ENCODE data around the gene TNFSF11.
"Not testable (repeated sequence)": the region's sequence is repeated elsewhere in the genome, so short reads cannot be mapped to it uniquely, and the experiment has no call there.

TNFSF11 gene

DNA sequence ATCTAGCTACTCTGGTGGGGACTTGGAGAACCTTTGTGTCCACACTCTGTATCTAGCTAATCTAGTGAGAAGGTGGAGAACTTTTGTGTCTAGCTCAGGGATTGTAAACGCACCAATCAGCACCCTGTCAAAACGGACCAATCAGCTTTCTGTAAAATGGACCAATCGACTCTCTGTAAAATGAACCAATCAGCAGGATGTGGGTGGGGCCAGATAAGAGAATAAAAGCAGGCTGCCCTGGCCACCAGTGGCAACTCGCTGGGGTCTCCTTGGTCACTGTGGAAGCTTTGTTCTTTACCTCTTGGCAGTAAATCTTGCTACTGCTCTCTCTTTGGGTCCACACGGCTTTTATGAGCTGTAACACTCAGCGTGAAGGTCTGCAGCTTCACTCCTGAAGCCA is 13.6 kb upstream of the TNFSF11 start:
- H3K4me1 ChIP-seq (ENCODE audit: control extremely low read depth in 1 of 4, control insufficient read depth in 4 of 4, insufficient read depth in 4 of 4, low read length in 3 of 4); H3K27ac ChIP-seq (ENCODE audit: insufficient read depth in 1 of 2, low read depth in 1 of 2, low read length in 2 of 2, poor library complexity in 1 of 2, severe bottlenecking in 2 of 2); H3K27me3 ChIP-seq (replicated peaks in 2 of 5; ENCODE audit: control insufficient read depth in 4 of 5, insufficient read depth in 5 of 5, low read length in 4 of 5); H3K36me3 ChIP-seq (ENCODE audit: control insufficient read depth in 4 of 4, insufficient read depth in 4 of 4, low read length in 3 of 4); POLR2A ChIA-PET; DNase-seq; H3K4me3 ChIP-seq (ENCODE audit: control insufficient read depth in 1 of 7, extremely low read depth in 1 of 7, insufficient read depth in 4 of 7, low read depth in 2 of 7, low read length in 6 of 7); H3K9me3 ChIP-seq (ENCODE audit: control extremely low read depth in 1 of 5, control insufficient read depth in 4 of 5, insufficient read depth in 2 of 5, low read depth in 1 of 5, low read length in 4 of 5): not testable (repeated sequence)
- WGBS (ENCODE audit: insufficient coverage), result 83% methylated on average over 6 of the region's 6 CpGs
- CTCF ChIA-PET, result interaction anchor here (1.5 kb wide), 1 partner anchor 10 kb away, joined by 6 read pairs; no protein-coding TSS in a partner anchor

DNA sequence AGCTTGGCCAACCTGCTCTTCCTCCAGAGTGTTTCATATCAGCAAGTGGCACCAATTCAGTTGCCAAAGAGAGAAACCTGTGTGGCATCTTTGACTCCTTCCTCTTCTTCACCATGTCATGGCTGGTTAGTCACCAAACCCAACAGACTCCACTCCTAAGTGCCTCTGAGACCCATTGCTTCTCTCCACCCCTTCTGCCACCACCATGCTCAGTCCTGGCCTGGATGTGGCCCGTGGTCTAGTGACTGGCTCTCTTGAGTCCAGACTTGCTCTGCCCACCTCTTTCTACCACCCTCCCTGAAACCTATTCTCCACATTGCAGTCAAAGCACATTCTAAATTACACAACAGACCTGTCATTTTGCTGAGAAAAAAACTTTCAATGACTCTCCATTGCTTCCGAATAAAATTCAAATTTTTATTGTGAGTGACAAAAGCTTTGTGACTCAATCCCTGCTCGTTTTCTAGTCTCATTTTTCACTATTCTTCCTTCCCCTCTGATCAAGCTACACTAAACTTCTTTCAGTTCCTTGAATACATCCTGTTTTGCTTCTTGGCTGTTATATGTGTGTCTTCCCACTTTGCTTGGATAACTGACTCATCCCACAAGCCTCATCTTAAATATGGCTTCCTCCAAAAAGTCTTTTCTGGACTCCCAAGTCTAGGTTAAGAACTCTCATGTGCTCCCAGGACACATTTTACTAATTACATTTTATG is 12.0 kb upstream of the TNFSF11 start:
- H3K9me3 ChIP-seq (ENCODE audit: control extremely low read depth in 1 of 5, control insufficient read depth in 4 of 5, insufficient read depth in 2 of 5, low read depth in 1 of 5, low read length in 4 of 5), result peaks cover 0 to 7% (median 0%) of the 10 kb centered on the region in 5 experiments
- no peak overlapping the region for H3K4me3 ChIP-seq (ENCODE audit: control insufficient read depth in 1 of 7, extremely low read depth in 1 of 7, insufficient read depth in 4 of 7, low read depth in 2 of 7, low read length in 6 of 7)
- WGBS (ENCODE audit: insufficient coverage), result 92% methylated on average over 2 of the region's 3 CpGs
- DNase-seq, result no peak
- CTCF ChIA-PET, result no interaction called here
- no peak overlapping the region for H3K27ac ChIP-seq (ENCODE audit: insufficient read depth in 1 of 2, low read depth in 1 of 2, low read length in 2 of 2, poor library complexity in 1 of 2, severe bottlenecking in 2 of 2)
- POLR2A ChIA-PET, result no interaction called here
- no peaks in the 10 kb centered on the region for H3K36me3 ChIP-seq (ENCODE audit: control insufficient read depth in 4 of 4, insufficient read depth in 4 of 4, low read length in 3 of 4)
- no peaks in the 10 kb centered on the region for H3K27me3 ChIP-seq (replicated peaks in 2 of 5; ENCODE audit: control insufficient read depth in 4 of 5, insufficient read depth in 5 of 5, low read length in 4 of 5)
- H3K4me1 ChIP-seq (ENCODE audit: control extremely low read depth in 1 of 4, control insufficient read depth in 4 of 4, insufficient read depth in 4 of 4, low read length in 3 of 4), result peaks cover 0 to 2% (median 0%) of the 10 kb centered on the region in 4 experiments

DNA sequence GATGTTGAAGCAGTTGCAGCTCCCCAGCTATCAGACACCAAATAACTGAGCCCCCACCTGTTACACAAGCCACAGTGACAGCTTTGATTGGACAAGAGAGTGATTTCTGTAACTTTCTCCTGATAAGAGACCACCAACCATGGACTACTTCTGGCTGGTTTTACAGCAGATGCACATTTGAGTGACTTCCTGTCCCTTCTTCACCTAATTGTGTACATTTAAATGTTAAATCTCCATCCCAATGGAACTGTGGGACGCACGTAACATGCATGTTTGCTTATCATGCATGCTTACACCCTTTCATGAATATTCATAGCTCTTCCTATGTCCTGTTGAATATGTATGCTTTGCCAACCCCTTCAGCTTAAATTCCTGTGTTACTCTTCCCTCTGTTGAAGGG is 6.0 kb upstream of the TNFSF11 start:
- WGBS (ENCODE audit: insufficient coverage), result 70% methylated on average over 2 of the region's 2 CpGs
- H3K36me3 ChIP-seq (ENCODE audit: control insufficient read depth in 4 of 4, insufficient read depth in 4 of 4, low read length in 3 of 4), result no peaks in the 10 kb centered on the region
- peaks cover 0 to 3% (median 0%) of the 10 kb centered on the region in 4 experiments for H3K4me1 ChIP-seq (ENCODE audit: control extremely low read depth in 1 of 4, control insufficient read depth in 4 of 4, insufficient read depth in 4 of 4, low read length in 3 of 4)
- H3K27ac ChIP-seq (ENCODE audit: insufficient read depth in 1 of 2, low read depth in 1 of 2, low read length in 2 of 2, poor library complexity in 1 of 2, severe bottlenecking in 2 of 2), result no peak overlapping the region
- POLR2A ChIA-PET, result no interaction called here
- CTCF ChIA-PET, result no interaction called here
- H3K4me3 ChIP-seq (ENCODE audit: control insufficient read depth in 1 of 7, extremely low read depth in 1 of 7, insufficient read depth in 4 of 7, low read depth in 2 of 7, low read length in 6 of 7), result no peak overlapping the region
- DNase-seq, result no peak
- H3K27me3 ChIP-seq (replicated peaks in 2 of 5; ENCODE audit: control insufficient read depth in 4 of 5, insufficient read depth in 5 of 5, low read length in 4 of 5), result peaks cover 0 to 4% (median 0%) of the 10 kb centered on the region in 5 experiments
- H3K9me3 ChIP-seq (ENCODE audit: control extremely low read depth in 1 of 5, control insufficient read depth in 4 of 5, insufficient read depth in 2 of 5, low read depth in 1 of 5, low read length in 4 of 5), result peaks cover 0 to 9% (median 8%) of the 10 kb centered on the region in 5 experiments

DNA sequence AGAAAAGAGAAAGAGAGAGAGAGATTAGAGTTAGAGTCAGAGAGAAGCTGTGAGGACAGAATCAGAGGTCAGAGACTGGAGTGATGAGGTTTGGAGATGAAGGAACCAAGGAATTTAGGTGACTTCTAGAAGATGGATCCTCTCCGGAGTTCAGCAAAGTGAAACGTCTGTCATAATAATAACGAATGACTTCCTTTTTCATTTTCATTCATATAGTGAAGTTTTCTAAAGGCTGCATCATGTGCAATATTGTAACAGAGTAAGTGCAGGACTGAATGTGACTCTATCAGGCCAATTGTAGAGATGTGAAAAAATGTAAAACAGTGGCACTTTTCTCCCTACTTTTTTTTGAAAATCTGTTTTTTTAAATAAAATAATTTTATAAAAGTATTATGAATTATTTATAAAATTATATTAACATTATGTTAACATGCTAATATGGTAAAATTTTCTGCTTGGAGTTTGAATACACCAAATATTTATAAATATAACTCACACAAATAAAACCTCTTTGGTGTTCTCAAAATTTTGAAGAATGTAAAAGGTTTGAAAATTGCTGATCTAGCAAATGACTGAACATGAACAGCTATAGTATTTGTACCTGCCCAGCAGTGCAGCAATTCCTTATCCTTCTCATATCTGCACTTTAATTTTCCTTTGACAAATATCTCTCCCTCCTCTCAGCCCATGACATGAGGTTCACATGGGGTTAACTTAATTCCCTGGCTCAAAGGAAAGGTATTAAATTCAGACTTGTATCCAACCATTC is 4.2 kb upstream of the TNFSF11 start:
- Histone ChIP-seq H3K36me3 (ENCODE audit: control insufficient read depth in 4 of 4, insufficient read depth in 4 of 4, low read length in 3 of 4) (no peaks in the 10 kb centered on the region), H3K4me1 (ENCODE audit: control extremely low read depth in 1 of 4, control insufficient read depth in 4 of 4, insufficient read depth in 4 of 4, low read length in 3 of 4) (peaks cover 3 to 11% (median 7%) of the 10 kb centered on the region in 4 experiments), H3K27ac (ENCODE audit: insufficient read depth in 1 of 2, low read depth in 1 of 2, low read length in 2 of 2, poor library complexity in 1 of 2, severe bottlenecking in 2 of 2) (no peak overlapping the region), H3K27me3 (replicated peaks in 2 of 5; ENCODE audit: control insufficient read depth in 4 of 5, insufficient read depth in 5 of 5, low read length in 4 of 5) (peaks cover 0 to 20% (median 9%) of the 10 kb centered on the region in 5 experiments), H3K4me3 (ENCODE audit: control insufficient read depth in 1 of 7, extremely low read depth in 1 of 7, insufficient read depth in 4 of 7, low read depth in 2 of 7, low read length in 6 of 7) (no peak overlapping the region), H3K9me3 (ENCODE audit: control extremely low read depth in 1 of 5, control insufficient read depth in 4 of 5, insufficient read depth in 2 of 5, low read depth in 1 of 5, low read length in 4 of 5) (peaks cover 0 to 15% (median 4%) of the 10 kb centered on the region in 5 experiments)
- no CpG with 5 or more reads among the region's 3 CpGs for WGBS (ENCODE audit: insufficient coverage)
- ChIA-PET POLR2A (interaction anchor here (0.5 to 0.6 kb wide), 2 partner anchors 53 to 103 kb away, joined by 3 to 4 read pairs; no protein-coding TSS in a partner anchor), CTCF (no interaction called here)
- no peak for DNase-seq

DNA sequence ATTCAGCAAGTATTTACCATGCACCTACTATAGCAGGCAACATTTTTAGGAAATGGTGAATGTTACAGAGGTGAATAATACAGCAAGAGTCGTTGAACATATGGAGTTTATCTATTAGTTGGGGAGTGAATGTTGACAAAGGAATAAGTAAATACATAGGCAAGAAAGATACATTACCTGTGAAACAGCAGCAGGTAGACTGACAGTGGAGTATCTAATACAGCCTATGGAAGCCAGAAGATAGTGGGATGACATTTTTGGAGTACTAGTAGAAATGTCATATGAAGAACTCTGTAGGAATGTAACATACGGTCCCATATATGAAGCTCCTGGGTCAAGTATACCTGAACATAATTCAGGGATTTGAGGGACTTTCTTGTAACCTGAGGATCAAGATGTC is 2.1 kb upstream of the TNFSF11 start:
- ChIA-PET CTCF (no interaction called here), POLR2A (no interaction called here)
- peaks cover 0 to 41% (median 21%) of the 10 kb centered on the region in 5 experiments for H3K27me3 ChIP-seq (replicated peaks in 2 of 5; ENCODE audit: control insufficient read depth in 4 of 5, insufficient read depth in 5 of 5, low read length in 4 of 5)
- no peak overlapping the region for H3K27ac ChIP-seq (ENCODE audit: insufficient read depth in 1 of 2, low read depth in 1 of 2, low read length in 2 of 2, poor library complexity in 1 of 2, severe bottlenecking in 2 of 2)
- 100% methylated on average over 2 of the region's 2 CpGs for WGBS (ENCODE audit: insufficient coverage)
- H3K9me3 ChIP-seq (ENCODE audit: control extremely low read depth in 1 of 5, control insufficient read depth in 4 of 5, insufficient read depth in 2 of 5, low read depth in 1 of 5, low read length in 4 of 5), result peaks cover 0 to 15% (median 4%) of the 10 kb centered on the region in 5 experiments
- H3K36me3 ChIP-seq (ENCODE audit: control insufficient read depth in 4 of 4, insufficient read depth in 4 of 4, low read length in 3 of 4), result no peaks in the 10 kb centered on the region
- H3K4me1 ChIP-seq (ENCODE audit: control extremely low read depth in 1 of 4, control insufficient read depth in 4 of 4, insufficient read depth in 4 of 4, low read length in 3 of 4), result peaks cover 3 to 18% (median 14%) of the 10 kb centered on the region in 4 experiments
- no peak overlapping the region for H3K4me3 ChIP-seq (ENCODE audit: control insufficient read depth in 1 of 7, extremely low read depth in 1 of 7, insufficient read depth in 4 of 7, low read depth in 2 of 7, low read length in 6 of 7)
- no peak for DNase-seq

DNA sequence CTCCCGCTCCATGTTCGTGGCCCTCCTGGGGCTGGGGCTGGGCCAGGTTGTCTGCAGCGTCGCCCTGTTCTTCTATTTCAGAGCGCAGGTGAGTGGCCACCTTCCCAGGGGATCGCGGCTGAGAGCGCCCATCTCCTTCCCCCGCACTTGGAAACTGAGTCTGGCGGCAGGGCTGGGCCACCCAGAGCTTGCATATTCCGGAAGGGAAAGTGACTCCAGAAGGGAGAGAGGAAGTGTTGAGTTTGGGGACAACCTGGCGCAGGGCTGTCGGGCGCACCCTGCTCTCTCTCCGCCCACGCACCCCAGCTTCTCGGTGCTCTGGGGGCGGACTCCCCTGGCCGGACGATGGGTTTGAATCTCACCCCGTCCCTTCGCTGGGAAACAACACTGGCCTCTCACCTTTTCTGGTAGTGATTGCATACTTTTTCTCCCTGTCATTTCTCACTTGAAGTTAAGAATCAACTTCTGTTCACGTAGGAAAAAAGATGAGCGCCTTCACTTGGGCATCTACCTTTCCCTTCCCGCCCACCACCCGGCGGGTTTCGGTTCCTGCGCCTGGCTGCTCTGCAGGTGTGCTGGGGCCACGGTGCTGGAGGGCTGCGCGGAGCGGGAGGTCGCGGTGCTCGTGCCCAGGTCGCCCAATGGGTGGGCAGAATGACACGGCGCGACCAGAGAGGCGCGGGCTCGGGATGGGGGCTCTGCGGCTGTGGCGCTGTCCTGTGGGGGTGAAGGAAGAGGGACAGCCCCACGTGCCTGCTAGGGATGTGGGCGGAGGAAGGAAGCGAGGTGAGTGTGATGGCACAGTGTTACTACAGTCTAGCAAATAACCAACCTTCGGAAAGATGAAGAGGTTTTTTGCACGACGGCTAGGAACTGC is 721 bp downstream of the TNFSF11 start:
- ChIA-PET CTCF (no interaction called here), POLR2A (no interaction called here)
- DNase-seq, result peak in 2 of 3 donors; percentile 32 to 50
- 2% methylated on average over 31 of the region's 51 CpGs for WGBS (ENCODE audit: insufficient coverage)
- H3K27ac ChIP-seq (ENCODE audit: insufficient read depth in 1 of 2, low read depth in 1 of 2, low read length in 2 of 2, poor library complexity in 1 of 2, severe bottlenecking in 2 of 2), result no peak overlapping the region
- no peaks in the 10 kb centered on the region for H3K36me3 ChIP-seq (ENCODE audit: control insufficient read depth in 4 of 4, insufficient read depth in 4 of 4, low read length in 3 of 4)
- H3K4me3 ChIP-seq (ENCODE audit: control insufficient read depth in 1 of 7, extremely low read depth in 1 of 7, insufficient read depth in 4 of 7, low read depth in 2 of 7, low read length in 6 of 7), result peak overlapping the region in 6 of 7 experiments; percentile 19 to 63 (median 50)
- H3K9me3 ChIP-seq (ENCODE audit: control extremely low read depth in 1 of 5, control insufficient read depth in 4 of 5, insufficient read depth in 2 of 5, low read depth in 1 of 5, low read length in 4 of 5), result peaks cover 0 to 15% (median 4%) of the 10 kb centered on the region in 5 experiments
- peaks cover under 1 to 18% (median 14%) of the 10 kb centered on the region in 4 experiments for H3K4me1 ChIP-seq (ENCODE audit: control extremely low read depth in 1 of 4, control insufficient read depth in 4 of 4, insufficient read depth in 4 of 4, low read length in 3 of 4)
- peaks cover 0 to 53% (median 21%) of the 10 kb centered on the region in 5 experiments for H3K27me3 ChIP-seq (replicated peaks in 2 of 5; ENCODE audit: control insufficient read depth in 4 of 5, insufficient read depth in 5 of 5, low read length in 4 of 5)

Measured in common myeloid progenitor, CD34-positive (primary cell).